Myocyte (in vitro differentiated cells): Measurements from ENCODE around the gene SMYD3. TPM values are rescaled to one million over a fixed set of nuclear protein-coding genes. Genes with fewer than 3 reads are reported as not detected.

Source experiments
- DNase-seq: peaks from one replicate; pipeline ENCODE4 v3.0.0-alpha.2; 2012; ENCODE audit warnings: low read depth
- total RNA-seq: library from RNA; depleted of rRNA; stranded (reverse); fragments of >200 nt; gene quantifications from 2 replicates; pipeline ENCODE4 v1.2.3, GENCODE V29; 2014

Gene SMYD3
- total RNA-seq, 1 donor from 2014 or later, result 18.7 TPM

DNA sequence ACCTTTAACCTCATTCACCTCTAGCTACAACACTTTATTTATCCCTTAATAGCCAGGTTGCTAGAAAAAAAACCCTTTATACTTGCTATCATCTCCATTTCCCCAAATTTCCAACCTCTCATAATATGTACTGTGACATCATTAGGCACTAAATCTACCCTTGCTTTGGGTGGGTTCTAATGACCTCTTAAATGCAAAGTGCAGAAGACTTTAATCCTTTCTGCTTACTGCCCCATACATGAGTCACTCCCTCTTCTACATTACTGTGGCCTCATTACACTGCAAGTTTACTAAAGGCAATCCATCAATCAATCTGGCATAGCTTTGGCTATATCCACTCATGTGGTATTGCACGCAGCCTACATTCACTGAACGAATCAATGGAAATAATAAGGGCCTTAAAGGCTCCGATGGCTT lies 353.3 kb downstream of the SMYD3 start:
- DNase-seq, result no peak

DNA sequence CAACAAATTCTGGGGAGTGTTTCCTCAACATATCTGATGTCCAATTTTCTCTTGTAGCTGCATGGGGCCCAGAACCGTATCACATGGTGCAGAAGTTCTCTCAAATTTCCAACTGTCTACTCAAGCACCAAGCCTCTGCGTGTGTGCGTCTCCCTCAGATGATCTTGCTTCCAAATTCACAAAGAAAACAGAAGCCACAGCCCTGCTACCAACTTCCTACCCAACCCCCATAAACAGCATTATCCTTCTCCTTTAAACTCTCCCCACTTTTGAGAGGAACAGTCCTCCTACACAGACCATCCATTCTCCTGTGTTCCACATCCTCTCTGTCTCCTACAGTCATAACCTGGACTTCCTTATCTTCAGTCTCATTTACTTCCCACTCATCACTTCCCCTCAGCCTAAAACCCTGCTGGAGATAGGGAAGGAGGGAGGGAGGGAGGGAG lies 354.1 kb downstream of the SMYD3 start:
- no peak for DNase-seq

DNA sequence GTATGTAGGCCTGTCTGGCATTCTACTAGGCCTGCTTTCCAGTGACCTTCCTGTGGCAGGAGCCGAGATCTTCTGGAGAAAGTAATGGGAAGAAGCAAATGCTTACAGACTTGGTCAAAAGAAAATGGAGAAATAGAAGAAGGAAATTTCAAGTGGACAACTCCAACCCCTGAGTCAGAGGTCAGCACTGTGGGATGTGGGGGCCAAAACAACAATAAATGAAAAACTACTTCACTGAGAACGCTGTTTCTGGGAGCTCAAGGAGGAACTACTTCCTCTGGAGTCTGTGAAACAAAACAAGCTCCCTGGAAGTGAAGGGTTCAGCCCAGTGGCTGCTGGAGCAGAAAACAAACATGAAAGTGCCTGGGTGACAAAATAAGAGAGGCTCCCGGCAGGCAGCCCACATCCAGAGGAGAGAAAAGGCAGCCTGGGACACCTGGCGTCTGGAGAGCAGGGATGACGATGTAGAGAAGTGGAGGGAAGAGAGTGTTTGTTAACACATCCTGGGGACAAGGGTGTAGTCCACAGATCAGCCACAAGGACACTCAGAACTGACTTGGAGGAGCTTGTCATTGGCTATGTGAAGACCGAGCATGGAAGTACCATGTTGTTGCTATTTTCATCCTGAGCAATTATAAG lies 355.2 kb downstream of the SMYD3 start:
- DNase-seq, result no peak

DNA sequence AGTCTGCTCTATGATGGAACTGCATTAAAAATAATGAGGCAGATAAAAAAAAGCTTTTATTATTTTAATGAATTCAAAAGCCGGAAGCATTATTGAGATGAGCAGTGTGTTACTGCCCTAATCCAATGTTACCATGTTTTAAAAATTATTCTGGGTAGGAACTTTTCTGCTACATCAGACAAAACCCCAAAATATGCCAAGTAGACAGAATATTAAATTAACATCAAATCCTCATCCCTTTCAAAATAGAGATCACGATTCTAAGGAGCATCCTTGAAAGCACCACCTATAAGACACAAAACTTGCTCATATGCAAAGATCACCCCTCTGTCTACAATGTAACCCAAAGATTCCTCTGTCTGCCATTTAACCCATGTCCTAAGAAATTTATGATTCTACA lies 357.5 kb downstream of the SMYD3 start:
- no peak for DNase-seq

DNA sequence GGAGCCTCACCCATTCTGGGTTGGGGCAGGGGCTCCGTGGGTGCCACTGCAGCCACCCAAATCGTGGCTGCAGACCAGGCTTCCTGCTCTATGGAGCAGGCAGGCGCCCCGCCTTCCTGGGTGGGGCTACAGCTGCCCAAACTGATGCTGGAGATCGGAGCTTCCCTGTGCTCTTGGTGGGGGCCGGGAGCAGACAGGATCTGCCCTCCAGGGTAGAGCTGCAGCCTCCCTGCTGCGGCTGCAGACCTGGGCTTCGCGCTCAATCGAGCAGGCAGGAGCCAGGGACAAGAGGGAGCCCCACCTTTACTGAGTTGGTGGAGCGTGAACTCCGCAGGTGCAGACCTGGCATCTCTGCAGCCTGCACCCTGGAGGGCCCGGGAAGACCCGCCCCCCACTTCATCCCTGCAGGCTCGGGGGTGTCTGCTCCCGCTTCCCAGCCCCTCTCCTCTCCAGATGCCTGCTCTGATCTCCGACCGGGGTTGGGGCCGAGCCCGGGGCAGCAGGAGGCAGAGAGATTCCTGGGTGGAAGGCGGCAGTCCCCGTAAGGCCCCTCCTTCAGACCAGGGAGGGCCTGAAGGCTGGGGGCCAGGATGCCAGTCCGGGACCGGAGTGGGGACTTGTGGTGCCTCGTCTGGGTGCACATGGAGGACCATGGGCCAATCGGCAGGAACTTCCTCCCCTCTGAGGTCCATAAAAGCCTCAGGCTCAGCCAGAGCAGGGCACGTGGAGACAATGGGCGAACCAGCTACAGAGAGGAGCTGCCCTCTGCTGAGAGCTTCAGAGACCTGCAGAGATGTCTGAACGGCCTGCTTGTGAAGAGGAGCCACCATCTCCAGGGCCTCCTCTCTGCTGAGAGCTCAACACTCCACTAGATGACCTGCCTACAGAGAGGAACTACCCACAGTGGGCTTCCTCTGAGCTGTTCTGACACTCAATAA lies 359.3 kb downstream of the SMYD3 start:
- no peak for DNase-seq

DNA sequence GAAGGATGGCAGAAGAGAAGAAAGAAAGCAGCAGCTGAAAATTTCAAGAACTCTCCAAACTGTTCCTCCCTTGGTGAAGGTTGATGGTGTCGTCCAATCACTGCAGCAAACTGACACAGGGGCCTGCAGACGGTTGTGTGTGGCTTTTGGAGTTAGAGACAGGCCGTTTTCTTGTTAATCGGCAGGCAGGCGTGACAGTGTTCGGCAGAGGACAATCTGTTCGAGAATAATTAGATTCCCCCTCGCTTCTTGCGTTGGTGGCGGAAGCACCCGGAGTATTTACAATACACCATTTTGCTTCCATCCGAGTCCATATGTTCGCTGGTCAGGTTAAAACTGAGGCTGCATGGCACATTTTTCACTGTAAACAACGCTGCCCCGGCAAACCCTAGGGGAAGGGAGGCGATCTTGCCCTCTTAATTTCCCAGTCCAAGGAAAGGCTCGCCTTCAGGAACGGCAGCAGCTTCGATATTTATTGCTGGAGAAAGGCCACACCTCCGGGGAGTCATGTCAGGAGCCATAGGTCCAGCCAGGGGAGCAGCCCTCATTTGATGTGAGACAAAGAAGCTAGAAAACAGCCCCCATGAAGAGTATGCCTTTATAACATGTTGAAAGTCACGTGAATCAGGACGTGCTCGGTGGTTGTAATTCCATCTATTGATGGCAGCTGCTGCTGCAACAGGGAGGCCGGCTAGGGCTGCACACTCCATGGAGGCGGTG lies 360.1 kb downstream of the SMYD3 start:
- no peak for DNase-seq

DNA sequence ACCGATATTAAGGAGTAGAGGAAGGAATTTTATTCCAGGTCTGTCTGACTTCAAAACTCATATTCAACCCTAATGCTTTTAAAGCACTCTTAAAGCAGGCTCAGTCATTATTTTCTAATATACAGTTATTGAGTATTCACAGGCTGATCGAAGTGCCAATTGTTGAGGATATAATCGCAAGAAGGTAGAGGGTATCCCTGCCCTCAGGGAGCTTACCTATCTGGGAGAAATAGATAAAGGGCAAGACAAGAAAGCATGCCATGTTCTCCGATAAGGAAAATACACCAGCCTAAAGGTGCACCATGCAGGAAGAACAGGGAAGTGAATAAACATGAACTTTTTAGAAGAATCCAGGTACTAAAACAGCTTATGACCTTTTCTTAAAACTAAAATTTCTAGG lies 361.2 kb downstream of the SMYD3 start:
- no peak for DNase-seq

DNA sequence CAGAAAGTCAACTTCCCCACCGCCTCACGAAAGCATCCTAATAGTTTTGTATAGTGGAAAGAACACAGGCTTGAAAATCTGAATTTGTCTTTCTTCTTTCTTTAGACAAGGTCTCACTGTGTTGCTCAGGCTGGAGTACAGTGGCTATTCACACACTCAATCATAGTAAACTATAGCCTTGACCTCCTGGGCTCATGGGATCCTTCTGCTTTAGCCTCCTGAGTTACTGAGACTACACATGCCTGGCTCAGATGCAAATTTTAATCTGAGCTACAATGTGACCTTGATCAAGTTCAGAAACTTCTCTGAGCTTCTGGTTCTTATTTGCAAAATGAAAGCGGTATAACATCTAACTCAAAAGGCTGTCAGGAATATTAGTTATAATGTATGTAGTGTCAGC lies 362.1 kb downstream of the SMYD3 start:
- DNase-seq, result no peak

DNA sequence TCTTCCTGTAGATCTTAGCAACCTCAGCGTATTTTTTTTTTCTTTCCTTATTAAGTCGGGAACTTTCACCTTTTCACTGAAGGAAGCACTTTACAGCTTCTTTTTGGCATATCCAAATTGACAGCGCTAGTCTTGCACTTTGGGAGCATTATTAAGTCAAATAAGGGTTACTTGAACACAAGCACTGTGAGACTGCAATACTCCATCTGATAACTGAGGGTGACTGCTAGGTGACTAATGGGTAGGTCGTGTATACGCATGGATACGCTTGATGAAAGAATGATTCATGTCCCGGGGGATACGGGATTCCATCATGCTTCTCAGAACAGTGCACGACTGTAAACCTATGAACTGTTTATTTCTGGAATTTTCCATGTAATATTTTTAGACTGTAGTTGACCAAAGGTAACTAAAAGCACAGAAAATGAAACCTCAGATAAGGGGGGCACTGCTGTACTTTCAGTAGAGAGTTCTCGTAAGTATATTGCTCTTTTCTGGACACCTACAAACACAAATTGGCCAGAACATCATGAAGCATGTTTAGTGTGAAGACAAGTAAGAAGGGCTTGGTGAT lies 364.7 kb downstream of the SMYD3 start:
- peak; percentile 63 for DNase-seq

DNA sequence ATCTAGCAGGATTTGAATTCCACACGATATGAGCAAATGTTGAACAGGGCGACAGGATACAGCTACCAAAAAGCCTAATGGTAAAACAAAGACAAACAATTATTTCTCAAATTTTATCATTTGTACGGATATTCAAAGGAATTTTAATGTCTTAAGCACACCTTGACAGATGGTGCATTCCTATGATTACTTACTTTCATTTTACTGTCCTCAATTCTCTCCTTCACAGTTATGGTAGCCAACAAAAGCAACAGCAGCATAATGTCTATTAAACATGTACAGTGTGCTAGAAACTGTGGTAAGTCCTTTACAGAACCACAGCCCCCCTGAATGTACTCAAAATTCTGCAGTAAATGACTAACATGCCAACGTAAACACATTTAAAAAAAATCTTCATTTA lies 365.8 kb downstream of the SMYD3 start:
- no peak for DNase-seq

DNA sequence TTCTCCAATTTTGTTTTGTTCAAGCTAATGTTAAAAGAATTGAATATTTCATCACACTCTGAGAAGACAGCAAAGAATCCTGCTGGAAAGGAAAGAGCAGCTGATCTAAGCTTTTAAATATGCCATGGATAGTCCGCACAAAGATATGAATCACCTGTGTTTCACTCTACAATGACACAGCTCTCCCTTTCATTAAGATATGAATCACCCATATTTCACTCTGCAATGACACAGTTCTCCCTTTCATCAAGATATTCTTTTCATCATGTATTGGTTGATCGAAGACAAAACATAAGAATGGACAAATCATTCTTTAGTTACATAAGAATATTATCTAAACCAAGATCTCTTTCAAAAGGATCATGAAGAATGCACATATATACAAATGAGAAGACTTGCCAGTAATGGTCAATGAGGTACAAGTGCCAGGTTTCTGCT lies 367.3 kb downstream of the SMYD3 start:
- DNase-seq, result peak; percentile 33

DNA sequence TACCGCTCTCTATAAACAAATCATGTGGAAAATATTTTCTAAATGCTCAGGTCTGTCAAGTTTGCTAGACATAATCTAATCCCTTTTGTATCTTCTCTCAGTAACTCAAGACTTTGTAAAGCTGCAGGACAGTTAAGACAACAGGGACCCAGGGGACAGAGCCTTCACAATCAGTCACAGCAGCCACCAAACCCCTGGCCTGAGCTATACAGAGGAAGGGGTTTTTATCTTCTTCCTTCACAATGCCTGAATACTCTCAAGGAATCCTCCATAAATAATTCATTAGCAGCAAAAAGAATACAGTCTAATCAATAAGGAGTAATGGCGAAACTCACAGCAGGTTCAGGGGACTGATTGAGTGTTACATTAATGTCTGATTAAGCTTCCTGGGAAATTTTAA lies 368.3 kb downstream of the SMYD3 start:
- no peak for DNase-seq

DNA sequence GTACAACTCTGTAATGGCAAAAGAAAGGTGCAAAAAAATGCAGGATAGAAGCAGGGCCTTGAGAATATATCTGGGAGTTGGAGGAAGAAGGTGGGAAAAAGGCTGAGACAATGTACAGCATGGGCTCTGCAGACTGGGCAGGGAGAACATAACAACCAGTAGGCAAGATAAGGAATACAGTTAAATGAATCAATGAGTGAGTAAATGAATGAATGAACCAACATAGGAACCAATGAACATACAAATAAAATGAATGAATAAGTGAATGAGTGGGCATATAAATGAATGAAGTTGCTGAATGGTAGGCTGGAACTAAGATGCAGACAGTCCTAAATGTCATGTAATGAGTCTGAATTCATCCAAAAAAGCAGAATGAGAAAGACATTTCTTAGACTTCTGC lies 370.6 kb downstream of the SMYD3 start:
- DNase-seq, result no peak

DNA sequence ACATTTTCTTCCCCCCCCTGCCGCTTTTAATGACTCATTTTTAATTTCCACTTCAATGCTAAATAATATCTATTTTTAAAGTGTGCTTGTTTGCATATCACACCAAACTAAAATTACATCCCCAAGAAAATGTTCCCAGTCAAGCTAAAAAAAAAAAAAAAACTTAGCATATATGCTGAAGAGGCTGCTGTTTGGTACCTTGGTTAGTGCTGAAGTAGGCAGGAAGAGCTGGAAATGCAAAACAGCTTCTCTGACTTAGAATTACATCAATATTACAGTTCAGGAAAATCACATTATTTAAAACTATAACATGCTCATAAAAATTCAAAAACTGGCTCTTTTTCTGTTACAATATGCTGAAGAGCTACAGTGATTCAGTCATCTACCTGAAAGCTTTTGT lies 372.3 kb downstream of the SMYD3 start:
- DNase-seq, result no peak

DNA sequence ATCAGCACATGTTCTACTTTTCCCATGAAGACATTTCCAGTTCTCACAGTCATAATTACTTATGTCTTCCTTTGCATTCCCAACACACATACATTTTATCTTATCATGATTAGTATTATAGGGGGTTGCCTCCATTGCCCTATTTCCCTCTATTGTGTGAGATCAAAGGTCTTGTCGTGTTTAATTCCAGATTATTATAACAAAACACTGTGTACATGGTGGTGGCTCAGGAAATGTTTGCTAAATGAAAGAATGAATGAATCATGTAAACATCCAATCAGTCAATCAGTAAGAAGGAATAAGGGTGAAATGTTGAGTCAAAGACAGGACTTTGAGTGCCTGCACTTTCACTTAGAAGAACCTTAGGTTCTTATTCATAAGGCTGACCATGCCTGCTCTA lies 376.0 kb downstream of the SMYD3 start:
- no peak for DNase-seq

DNA sequence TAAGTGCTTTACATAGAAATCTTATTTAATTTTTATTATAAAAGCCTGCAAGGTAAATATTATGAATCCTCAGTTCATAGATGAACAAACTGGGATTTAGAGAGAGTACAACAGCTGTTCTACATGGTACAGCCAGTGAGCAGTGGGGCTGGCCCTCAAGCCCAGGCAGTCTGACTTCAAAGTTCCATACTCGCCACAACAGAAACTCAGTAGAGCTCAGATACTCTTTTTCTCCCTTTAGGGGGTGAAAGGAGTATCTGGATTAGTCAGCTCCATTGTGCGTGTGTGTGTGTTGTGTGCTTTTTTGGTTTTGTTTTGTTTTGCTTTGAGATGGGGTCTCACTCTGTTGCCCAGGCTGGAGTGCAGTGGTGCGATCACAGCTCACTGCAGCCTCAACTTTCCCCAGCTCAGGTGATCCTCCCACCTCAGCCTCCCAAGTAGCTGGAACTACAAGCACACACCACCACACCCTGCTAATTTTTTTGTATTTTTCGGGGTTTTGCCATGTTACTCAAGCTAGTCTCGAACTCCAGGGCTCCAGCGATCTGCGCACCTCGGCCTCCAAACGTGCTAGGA lies 378.5 kb downstream of the SMYD3 start:
- no peak for DNase-seq

DNA sequence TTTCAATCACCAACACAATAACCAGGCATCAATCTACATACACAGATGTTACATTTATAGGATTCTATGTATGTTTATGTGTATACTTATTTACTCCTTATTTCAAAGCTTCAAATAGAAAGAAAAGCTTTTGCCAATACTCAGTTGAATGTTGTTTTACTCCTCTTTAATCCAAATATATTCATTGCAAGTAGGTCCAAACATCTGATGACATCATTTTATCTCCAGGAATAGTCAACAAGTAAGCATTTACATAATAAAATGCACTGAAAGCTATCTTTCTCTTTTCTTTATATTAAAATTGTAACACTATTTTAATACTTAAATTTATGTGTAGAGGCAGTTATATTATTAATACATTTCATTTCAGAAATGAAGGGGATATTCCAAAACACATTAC lies 380.5 kb downstream of the SMYD3 start:
- no peak for DNase-seq

DNA sequence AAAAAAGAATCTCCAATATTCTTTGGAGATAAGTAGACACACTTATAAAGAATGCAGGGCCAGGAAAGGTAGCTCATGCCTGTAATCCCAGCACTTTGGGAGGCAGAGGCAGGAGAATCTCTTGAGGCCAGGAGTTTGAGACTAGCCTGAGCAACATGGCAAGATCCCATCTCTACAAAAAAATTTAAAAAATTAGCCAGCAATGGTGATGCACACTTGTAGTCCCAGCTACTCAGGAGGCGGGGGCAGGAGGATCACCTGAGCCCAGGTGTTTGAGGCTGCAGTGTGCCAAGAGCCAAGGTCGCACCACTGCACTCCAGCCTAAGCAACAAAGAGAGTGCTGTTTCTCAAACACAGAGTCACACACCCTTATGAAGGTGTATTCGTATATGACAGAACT lies 385.0 kb downstream of the SMYD3 start:
- no peak for DNase-seq

DNA sequence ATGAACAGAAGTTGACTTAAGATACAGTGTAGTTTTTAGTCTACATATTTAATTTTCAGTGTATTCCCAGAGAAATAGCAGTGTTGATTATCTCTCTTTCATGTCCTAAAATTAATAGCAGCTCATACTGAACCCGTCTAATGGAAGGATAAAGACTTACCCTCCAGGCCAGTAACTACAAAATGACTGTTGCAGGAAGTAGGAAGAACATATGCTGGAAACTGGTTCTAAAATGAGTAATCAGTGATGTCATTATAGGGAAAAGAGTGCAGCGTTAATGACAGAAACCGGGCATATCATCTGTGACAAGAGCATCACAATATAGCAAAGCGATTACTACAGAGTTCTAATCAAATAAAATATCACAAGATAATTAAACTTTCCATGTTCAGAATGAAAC lies 385.5 kb downstream of the SMYD3 start:
- no peak for DNase-seq

DNA sequence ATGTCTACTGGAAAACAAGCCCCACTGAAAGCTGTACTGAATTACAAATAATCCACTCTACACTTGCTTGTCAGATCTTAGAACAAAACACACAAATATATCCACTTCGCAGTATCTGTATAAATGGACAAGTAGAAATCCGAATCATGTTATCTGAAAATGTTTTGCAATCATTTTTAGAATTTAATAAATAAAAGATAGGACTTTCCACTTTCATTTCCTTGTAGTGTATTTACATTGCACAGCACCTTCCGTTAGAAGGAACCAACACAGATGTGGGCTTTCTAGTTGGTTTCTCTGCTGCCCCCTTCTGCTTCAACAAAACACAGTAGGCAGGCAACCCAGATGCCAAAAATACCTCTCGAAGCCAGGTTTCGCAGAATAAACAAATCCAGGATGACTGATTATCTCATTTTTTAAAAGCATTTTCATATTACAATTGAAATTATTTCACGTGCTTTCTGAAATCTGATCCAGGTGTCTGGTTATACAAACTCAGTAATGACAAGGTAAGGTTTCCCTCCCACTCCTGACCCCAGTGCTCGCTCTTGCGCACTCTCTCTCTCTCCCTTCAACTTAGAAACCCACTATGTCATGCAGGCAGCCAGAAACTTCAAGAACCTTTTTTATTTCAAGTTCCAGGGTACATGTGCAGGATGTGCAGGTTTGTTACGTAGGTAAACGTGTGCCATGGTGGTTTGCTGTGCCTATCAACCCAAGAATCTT lies 389.9 kb downstream of the SMYD3 start:
- no peak for DNase-seq

DNA sequence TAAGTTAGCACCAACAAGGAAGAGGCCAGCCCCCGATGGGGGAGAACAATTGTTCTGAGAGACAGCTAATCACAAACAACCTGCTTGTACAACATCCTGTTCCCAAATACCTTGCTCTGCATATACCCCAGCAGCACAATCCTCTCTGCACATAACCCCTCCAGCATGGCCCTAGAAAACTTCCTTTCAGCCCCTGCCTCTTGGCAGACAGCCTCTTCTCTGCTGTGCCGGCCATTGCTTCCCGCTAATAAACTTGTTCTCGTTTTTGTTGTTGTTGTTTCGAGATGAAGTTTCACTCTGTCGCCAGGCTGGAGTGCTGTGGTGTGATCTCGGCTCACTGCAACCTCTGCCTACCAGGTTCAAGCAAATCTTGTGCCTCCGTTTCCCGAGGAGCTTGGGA lies 392.7 kb downstream of the SMYD3 start:
- DNase-seq, result no peak
